Mammary epithelial cell (primary cell): ENCODE measurements around the gene ADGRL3.

Experiments used
- CTCF ChIP-seq, 2 donors: IDR thresholded peaks in 1 of 2; conservative IDR thresholded peaks in 1 of 2; 2 replicates each; pipeline ENCODE4 v1.5.1; 2011 to 2012; ENCODE audit warnings: inconsistent platforms in 2 of 2, low read length in 2 of 2, mild to moderate bottlenecking in 2 of 2, control low read depth in 1 of 2, low read depth in 1 of 2; ENCODE audit not compliant: insufficient read depth in 1 of 2; ENCODE audit errors: extremely low read depth in 1 of 2
- EZH2 ChIP-seq: IDR thresholded peaks from 2 replicates; pipeline ENCODE4 v1.6.1; 2012; ENCODE audit warnings: low read length, inconsistent platforms, borderline replicate concordance

DNA sequence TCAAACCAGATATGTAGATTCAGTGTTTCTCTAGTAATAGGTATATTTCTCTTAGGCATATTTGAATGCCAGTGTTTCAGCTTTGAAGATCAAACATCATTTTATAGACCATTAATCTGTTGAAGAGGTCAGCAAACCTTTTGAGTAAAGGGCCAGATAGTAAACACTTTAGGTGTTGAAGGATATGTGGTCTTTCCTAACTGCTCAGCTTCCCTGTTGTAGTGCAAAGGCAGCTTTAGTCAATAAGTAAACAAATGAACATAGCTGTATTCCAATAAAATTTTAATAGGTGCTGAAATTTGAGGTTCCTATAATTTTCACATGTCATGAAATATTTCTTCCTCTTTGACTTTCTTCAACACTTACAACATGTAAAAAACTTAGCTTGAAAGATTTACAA, 201.6 kb downstream of the ADGRL3 start:
- TF ChIP-seq CTCF (conservative IDR thresholded peaks at IDR 0.05 in 1 of 2, IDR thresholded peaks at IDR 0.05 in 1 of 2; ENCODE audit: extremely low read depth in 1 of 2, insufficient read depth in 1 of 2, low read depth in 1 of 2, low read length in 2 of 2) = no peak
- no peak for TF ChIP-seq EZH2
